Activated CD8-positive, alpha-beta T cell treated with anti-CD3 and anti-CD28 coated beads for 36 hours (primary cell): ENCODE measurements around the gene WDR41. TPM values are rescaled to one million over a fixed set of nuclear protein-coding genes. Genes with fewer than 3 reads are reported as not detected.

Experiments
- ATAC-seq: fragments of 200-7000 bp; cut with Tn5 transposase; one replicate; pipeline ENCODE4 v1.10.0; 2021; ENCODE audit warnings: mild to moderate bottlenecking, moderate library complexity
- CTCF ChIA-PET: fragments of 350-600 bp; sonication (Branson Sonifier 250); formaldehyde crosslinking; loops from one replicate; lab custom pipeline; 2021; ENCODE audit warnings: antibody characterized with exemption; lab: Charles Lee
- POLR2A ChIA-PET: fragments of 350-600 bp; sonication (Branson Sonifier 250); formaldehyde crosslinking; loops from one replicate; lab custom pipeline; 2021; ENCODE audit warnings: antibody characterized with exemption; lab: Charles Lee
- DNase-seq: peaks from one replicate; pipeline ENCODE4 v3.0.0-alpha.2; 2020
- H3K27ac Mint-ChIP-seq: one replicate; pipeline ENCODE4 v1.8.0; 2021; ENCODE audit warnings: mild to moderate bottlenecking, mixed read lengths
- H3K27me3 Mint-ChIP-seq: one replicate; pipeline ENCODE4 v1.8.0; 2021; ENCODE audit warnings: mixed read lengths
- H3K36me3 Mint-ChIP-seq: one replicate; pipeline ENCODE4 v1.8.0; 2021; ENCODE audit warnings: low read depth, mixed read lengths
- H3K4me1 Mint-ChIP-seq: one replicate; pipeline ENCODE4 v1.8.0; 2021; ENCODE audit warnings: low read depth, mixed read lengths
- H3K4me3 Mint-ChIP-seq: one replicate; pipeline ENCODE4 v1.8.0; 2021; ENCODE audit warnings: mild to moderate bottlenecking, moderate library complexity, mixed read lengths
- H3K9me3 Mint-ChIP-seq: one replicate; pipeline ENCODE4 v1.8.0; 2021; ENCODE audit warnings: mixed read lengths
- intact Hi-C: fragments of 100-400 bp; cut with micrococcal nuclease; formaldehyde crosslinking; loops from one replicate; pipeline ENCODE4 v1.10.0; 2022
- total RNA-seq, 2 experiments: library from RNA; stranded (reverse); gene quantifications; one replicate each; pipeline ENCODE4 v1.2.3, GENCODE V29; 2021
- TF ChIP-seq, protein P1 (sequence below): fragments of 200-600 bp; IDR thresholded peaks from one replicate; pipeline ENCODE4 v1.8.0; 2022; ENCODE audit warnings: antibody characterized with exemption, mild to moderate bottlenecking

Gene WDR41, protein sequence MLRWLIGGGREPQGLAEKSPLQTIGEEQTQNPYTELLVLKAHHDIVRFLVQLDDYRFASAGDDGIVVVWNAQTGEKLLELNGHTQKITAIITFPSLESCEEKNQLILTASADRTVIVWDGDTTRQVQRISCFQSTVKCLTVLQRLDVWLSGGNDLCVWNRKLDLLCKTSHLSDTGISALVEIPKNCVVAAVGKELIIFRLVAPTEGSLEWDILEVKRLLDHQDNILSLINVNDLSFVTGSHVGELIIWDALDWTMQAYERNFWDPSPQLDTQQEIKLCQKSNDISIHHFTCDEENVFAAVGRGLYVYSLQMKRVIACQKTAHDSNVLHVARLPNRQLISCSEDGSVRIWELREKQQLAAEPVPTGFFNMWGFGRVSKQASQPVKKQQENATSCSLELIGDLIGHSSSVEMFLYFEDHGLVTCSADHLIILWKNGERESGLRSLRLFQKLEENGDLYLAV
- total RNA-seq = 10 to 100 TPM; 24.3 to 27.4 TPM

DNA sequence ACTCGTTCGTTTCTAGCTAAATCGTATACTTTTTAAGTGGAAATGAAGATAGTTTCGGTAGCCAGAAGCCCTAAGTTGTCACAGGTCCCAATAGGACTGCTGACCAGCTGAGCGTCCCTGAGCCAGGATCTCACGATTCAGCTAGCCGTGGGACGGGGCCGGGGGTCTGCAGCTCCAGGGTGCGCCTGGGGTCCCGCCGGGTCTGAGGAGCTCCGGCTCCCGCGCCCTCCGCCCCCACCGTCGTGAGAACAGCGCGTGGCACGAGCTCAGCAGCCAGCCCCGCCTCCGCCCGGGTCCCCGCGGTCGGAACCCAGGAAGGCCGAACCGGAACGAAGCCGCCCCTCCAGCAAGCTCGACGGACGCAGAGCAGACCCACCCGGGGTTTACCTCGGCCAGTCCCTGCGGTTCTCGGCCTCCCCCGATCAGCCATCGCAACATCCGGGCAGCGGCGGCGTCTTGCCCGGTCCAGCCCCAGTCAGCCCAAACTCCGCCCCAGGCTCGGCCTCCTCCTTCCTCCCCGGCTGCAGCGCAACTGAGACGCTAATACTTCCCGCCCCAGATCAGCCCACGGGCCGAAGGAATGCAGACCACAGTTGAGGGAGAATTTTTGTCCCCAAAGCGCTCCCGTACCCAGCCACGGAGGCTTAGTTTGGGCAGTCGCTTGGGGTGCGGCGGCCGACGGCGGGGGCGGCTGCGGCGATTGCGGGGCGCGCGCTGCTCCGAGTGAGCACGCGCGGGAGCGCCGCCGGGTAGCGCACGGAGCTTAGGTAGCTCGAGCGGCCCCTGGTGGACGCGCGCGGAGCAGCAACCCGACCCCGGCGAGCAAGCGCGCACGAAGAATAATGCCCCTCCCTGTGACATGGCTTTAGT lies at the start of gene WDR41:
Gene WDR41, minus strand, starts transcription at position 534 of the 870 bp plus-strand sequence. Its CDS starts 96 bp downstream, at position 438.
- POLR2A ChIA-PET = interaction anchor here (0.6 to 1.3 kb wide), 4 partner anchors 9 to 1756 kb away, joined by 3 to 4 read pairs (median 3); no protein-coding TSS in a partner anchor
- intact Hi-C loops = loop anchor here (1.0 kb wide), 1 partner anchor 348 kb away; no protein-coding TSS in a partner anchor
- H3K4me1 Mint-ChIP-seq = peaks cover 20% of the 10 kb centered on the region

DNA sequence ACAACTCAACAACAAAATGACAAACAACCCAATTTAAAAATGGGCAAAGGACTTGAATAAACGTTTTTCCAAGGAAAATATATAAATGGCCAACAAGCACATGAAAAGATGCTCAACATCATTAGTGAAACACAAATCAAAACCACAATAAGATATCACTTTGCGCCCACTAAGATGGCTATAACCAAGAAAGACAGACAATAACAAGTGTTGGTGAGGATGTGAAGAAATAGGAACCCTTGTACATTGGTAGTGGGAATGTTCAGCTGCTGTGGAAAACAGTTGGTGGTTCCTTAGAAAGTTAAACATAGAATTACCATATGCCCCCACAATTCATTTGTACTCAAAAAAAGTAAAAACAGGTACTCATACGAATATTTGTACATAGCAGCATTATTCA lies 39.2 kb upstream of the WDR41 start:
- TF ChIP-seq, protein P1, sequence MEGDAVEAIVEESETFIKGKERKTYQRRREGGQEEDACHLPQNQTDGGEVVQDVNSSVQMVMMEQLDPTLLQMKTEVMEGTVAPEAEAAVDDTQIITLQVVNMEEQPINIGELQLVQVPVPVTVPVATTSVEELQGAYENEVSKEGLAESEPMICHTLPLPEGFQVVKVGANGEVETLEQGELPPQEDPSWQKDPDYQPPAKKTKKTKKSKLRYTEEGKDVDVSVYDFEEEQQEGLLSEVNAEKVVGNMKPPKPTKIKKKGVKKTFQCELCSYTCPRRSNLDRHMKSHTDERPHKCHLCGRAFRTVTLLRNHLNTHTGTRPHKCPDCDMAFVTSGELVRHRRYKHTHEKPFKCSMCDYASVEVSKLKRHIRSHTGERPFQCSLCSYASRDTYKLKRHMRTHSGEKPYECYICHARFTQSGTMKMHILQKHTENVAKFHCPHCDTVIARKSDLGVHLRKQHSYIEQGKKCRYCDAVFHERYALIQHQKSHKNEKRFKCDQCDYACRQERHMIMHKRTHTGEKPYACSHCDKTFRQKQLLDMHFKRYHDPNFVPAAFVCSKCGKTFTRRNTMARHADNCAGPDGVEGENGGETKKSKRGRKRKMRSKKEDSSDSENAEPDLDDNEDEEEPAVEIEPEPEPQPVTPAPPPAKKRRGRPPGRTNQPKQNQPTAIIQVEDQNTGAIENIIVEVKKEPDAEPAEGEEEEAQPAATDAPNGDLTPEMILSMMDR = no peak
- H3K9me3 Mint-ChIP-seq = peaks cover 5% of the 10 kb centered on the region
- H3K27ac Mint-ChIP-seq = no peak overlapping the region
- DNase-seq = no peak
- POLR2A ChIA-PET = no interaction called here
- CTCF ChIA-PET = no interaction called here
- intact Hi-C loops = no loop called here
- H3K4me3 Mint-ChIP-seq = no peak overlapping the region
- no peak for ATAC-seq
- H3K4me1 Mint-ChIP-seq = no peaks in the 10 kb centered on the region
- H3K36me3 Mint-ChIP-seq = no peaks in the 10 kb centered on the region
- H3K27me3 Mint-ChIP-seq = peaks cover 26% of the 10 kb centered on the region

More for the DNA sequence above, at the start of gene WDR41:
- DNase-seq (peak; percentile 92), ATAC-seq (peak; percentile 90)
- Mint-ChIP-seq H3K27me3 (peaks cover 3% of the 10 kb centered on the region), H3K4me3 (peak within 1 kb of the TSS; percentile 79), H3K9me3 (no peaks in the 10 kb centered on the region), H3K27ac (peak within 1 kb of the TSS; percentile 90), H3K36me3 (peaks cover 3% of the 10 kb centered on the region)
- CTCF ChIA-PET = interaction anchor here (0.6 to 2.7 kb wide), 32 partner anchors 8 to 462 kb away, joined by 3 to 27 read pairs (median 3); partner anchors contain the start of genes AGGF1 and ZBED3
- TF ChIP-seq, protein P1 = peak; percentile 89

DNA sequence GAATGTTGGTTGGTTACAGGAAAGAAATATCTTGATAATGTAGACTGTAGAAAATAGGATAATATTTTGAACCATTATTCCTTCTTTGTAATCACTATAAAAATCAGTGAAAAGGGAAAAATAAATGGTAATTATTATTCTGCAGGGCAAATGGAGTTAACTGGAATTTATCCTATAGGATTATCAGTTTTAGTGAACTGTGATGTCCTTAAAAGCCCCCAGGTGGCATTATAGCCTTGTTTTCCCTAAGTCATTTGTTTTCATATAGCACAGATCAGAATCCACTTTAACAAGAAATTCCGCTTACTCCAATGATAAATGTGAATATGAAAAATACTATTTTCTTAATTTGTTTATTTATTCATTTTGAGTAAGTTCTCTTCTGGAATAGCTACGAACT lies 26.2 kb upstream of the WDR41 start:
- CTCF ChIA-PET = interaction anchor here (1.5 kb wide), 1 partner anchor 396 kb away, joined by 3 read pairs; no protein-coding TSS in a partner anchor
- no peaks in the 10 kb centered on the region for H3K36me3 Mint-ChIP-seq
- ATAC-seq (no peak), DNase-seq (no peak)
- no peaks in the 10 kb centered on the region for H3K4me1 Mint-ChIP-seq
- intact Hi-C loops = no loop called here
- no peak overlapping the region for H3K4me3 Mint-ChIP-seq
- no peaks in the 10 kb centered on the region for H3K9me3 Mint-ChIP-seq
- H3K27ac Mint-ChIP-seq = no peak overlapping the region
- H3K27me3 Mint-ChIP-seq = peaks cover 10% of the 10 kb centered on the region
- POLR2A ChIA-PET = no interaction called here
- TF ChIP-seq, protein P1 = no peak

DNA sequence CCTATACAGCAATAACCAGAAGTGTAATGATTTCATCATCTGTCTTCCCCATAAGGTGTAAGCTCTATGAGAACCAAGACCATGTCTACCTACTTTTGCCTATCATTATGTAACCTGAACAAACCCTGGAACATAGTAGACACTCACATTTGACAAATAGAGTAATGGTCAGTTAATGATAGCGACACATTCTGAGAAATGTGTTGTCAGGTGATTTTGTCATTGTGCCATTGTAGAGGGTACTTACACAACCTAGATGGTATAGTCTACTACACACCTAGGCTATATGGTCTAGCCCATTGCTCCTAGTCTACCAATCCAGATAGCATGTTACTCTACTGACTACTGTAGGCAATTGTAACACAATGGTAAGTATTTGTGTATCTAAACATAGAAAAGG lies 22.3 kb upstream of the WDR41 start:
- no peaks in the 10 kb centered on the region for H3K36me3 Mint-ChIP-seq
- no peak overlapping the region for H3K4me3 Mint-ChIP-seq
- CTCF ChIA-PET = interaction anchor here (1.0 kb wide), 1 partner anchor 437 kb away, joined by 3 read pairs; no protein-coding TSS in a partner anchor
- no peak for DNase-seq
- POLR2A ChIA-PET = no interaction called here
- ATAC-seq = no peak
- intact Hi-C loops = no loop called here
- H3K27me3 Mint-ChIP-seq = peaks cover 9% of the 10 kb centered on the region
- no peaks in the 10 kb centered on the region for H3K4me1 Mint-ChIP-seq
- no peaks in the 10 kb centered on the region for H3K9me3 Mint-ChIP-seq
- TF ChIP-seq, protein P1 = no peak
- H3K27ac Mint-ChIP-seq = no peak overlapping the region
